Coronary artery (tissue), 2 donors: ENCODE results near the gene CASP5.
A peak's percentile ranks its signal among the peaks of the same experiment; 100 is the strongest.
"Not testable (repeated sequence)": the region's sequence is repeated elsewhere in the genome, so short reads cannot be mapped to it uniquely, and the experiment has no call there.

Experiments used
- DNase-seq: peaks from one replicate; pipeline ENCODE4 v3.0.0-alpha.2; 2017; ENCODE audit warnings: low spot score
- H3K27ac ChIP-seq, 2 donors: fragments of 200-600 bp; sonication (generic); one replicate each; pipeline ENCODE4 v1.5.1; 2016 to 2019
- H3K4me3 ChIP-seq: fragments of 200-600 bp; sonication (generic); 2 replicates; pipeline ENCODE4 v1.5.1; 2016; ENCODE audit warnings: mild to moderate bottlenecking, moderate library complexity
- TF ChIP-seq, protein P1 (sequence below): fragments of 200-600 bp; sonication (generic); IDR thresholded peaks from one replicate; pipeline ENCODE4 v1.5.1; 2019; ENCODE audit warnings: antibody characterized with exemption

Gene CASP5

DNA sequence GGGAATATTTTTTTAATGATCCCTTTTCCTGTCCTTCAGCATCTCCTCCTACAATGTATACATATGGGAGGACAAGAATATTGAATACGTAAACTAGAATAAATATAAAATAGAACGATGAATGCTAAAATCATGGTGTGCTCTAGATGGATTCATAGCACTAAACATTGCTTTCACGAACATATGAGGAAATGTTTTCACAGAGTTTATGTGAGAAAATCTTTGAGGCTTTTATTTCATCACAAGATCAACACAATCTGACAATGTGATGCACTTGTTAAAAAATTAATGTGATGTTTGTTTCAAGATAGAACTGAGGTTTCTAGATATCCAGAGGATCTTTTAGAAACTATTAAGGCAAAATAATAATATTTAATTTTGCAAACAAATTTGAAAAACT, 19.2 kb upstream of the CASP5 start:
- no peak for DNase-seq
- TF ChIP-seq, protein P1, sequence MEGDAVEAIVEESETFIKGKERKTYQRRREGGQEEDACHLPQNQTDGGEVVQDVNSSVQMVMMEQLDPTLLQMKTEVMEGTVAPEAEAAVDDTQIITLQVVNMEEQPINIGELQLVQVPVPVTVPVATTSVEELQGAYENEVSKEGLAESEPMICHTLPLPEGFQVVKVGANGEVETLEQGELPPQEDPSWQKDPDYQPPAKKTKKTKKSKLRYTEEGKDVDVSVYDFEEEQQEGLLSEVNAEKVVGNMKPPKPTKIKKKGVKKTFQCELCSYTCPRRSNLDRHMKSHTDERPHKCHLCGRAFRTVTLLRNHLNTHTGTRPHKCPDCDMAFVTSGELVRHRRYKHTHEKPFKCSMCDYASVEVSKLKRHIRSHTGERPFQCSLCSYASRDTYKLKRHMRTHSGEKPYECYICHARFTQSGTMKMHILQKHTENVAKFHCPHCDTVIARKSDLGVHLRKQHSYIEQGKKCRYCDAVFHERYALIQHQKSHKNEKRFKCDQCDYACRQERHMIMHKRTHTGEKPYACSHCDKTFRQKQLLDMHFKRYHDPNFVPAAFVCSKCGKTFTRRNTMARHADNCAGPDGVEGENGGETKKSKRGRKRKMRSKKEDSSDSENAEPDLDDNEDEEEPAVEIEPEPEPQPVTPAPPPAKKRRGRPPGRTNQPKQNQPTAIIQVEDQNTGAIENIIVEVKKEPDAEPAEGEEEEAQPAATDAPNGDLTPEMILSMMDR: no peak
- H3K4me3 ChIP-seq: no peak overlapping the region
- H3K27ac ChIP-seq: no peak overlapping the region

DNA sequence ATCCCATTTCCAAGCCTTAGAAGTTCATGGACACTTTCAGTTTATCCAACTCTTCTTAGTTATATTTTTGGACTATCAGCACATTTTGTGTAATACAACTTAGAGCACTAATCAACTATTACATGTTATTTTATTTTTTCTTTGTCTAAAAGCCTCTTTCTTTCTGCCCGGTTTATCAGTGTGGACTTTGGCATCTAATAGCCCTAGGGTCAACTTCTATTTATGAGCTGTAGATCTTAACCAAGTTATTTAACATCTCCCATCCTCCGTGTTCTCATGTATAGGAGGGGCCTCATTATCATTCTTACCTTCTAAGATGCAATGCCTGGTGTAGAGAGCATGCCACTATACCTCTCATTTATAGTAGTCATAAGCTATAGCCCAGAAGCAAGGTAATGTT, 17.7 kb upstream of the CASP5 start:
- H3K27ac ChIP-seq: no peak overlapping the region
- H3K4me3 ChIP-seq: no peak overlapping the region
- DNase-seq: no peak
- TF ChIP-seq, protein P1: no peak

DNA sequence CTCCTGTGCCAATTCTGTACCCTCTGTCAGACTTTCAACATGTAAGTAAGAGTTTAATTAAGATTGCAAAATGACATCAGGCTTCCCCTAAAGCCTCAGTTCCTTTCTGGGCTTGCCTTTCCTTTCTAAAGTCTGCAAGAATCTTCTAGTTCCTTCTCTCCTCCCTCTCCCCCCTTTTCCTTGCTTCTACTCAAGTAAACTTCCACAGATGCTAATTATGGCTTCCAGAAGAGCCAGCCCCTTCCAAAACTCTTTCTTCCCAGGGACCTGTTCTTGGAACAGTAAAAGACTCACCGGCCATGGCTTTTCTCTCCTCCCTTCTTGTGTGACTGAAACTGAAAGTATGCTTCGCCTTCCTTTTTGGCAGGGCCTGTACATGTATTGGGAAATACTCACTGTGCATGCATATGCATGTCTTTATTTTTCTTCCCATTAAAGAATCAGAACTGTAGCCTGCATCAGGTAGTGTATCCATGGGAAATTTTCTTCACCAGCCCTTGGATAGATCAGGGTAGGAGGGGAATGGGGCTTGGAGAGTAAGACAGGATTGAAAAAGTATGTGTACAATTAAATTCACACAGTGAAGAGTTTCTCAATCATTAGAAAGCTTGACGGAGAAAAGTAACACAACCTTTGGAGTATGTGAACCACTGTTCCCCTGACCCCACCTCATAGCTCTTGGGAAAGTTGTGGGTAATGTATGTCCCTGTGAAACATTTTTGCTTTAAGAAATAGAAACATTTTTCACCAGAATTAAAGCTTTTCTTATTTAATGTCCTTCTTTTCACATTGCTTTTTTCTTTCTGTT, 12.0 kb upstream of the CASP5 start, which contains the start of gene CASP1:
CASP1 (minus strand) TSS at position 332 of the 808 bp plus-strand sequence; CDS start at position 301, 31 bp downstream.
- TF ChIP-seq, protein P1: no peak
- no peak for DNase-seq
- Histone ChIP-seq H3K4me3 (peak within 1 kb of the TSS; percentile 63), H3K27ac (peak within 1 kb of the TSS; percentile 36 to 72)

DNA sequence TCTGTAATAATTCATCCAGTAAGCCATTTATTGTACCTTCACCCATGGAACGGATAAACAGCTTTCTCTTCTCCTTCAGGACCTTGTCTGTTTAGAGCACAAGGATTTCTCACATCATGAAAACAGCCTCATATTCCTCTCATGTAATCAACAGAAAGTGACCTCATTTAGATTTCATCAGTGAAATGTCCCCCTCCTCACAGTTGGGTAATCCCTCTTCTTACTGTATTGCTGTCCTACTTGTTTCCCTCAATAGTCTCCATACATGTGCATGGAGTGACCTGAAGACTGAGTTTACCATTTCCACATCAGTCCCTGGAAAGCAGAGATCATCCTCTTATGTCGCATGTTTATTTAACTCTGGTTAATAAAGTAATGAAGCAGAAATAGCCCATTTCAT, 11.4 kb upstream of the CASP5 start:
- H3K4me3 ChIP-seq: peak overlapping the region; percentile 63
- DNase-seq: not testable (repeated sequence)
- H3K27ac ChIP-seq: peak overlapping the region; percentile 36 to 72

DNA sequence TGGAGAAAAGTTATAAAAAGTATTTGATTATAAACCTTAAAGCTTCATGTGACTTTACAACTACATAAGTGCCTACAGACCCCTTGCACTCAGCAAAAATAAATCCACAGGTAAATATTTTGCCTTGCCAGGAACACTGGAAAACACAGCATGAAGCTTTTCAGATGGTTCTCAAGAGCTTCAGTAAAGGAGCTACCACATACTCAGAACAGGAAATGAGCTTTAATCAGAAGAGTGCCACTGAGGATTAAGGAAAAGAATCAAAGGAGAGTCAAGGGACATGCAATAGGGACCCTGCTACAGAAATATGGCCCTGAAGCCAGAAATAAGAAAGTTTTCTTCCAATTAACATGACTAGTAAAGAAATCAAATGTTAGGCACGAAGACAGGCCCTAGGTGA, 10.8 kb upstream of the CASP5 start:
- Histone ChIP-seq H3K27ac (peak overlapping the region in 1 of 2 donors; percentile 72), H3K4me3 (peak overlapping the region; percentile 63)
- DNase-seq: no peak
- TF ChIP-seq, protein P1: no peak

DNA sequence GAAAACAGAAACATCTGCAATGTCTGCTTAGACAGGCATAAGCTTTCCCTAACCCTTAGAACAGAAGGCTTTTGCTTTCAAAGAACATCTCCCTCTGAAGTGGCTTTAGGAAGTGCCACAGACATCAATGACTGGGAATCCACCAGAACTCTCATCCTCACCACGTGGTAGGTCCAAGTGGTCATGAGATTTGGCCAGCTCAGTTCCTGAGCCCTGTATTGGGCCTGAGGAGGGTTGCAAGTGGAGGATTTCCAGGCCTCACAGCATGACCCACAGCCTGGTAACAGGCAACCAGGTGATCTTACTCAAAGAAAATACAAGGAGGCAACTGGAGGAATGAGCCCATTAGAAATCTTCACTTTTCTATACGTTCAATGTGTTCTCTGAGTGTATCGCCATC, 10.4 kb upstream of the CASP5 start:
- no peak for DNase-seq
- Histone ChIP-seq H3K27ac (peak overlapping the region in 1 of 2 donors; percentile 17), H3K4me3 (peak overlapping the region; percentile 63)
- TF ChIP-seq, protein P1: no peak

DNA sequence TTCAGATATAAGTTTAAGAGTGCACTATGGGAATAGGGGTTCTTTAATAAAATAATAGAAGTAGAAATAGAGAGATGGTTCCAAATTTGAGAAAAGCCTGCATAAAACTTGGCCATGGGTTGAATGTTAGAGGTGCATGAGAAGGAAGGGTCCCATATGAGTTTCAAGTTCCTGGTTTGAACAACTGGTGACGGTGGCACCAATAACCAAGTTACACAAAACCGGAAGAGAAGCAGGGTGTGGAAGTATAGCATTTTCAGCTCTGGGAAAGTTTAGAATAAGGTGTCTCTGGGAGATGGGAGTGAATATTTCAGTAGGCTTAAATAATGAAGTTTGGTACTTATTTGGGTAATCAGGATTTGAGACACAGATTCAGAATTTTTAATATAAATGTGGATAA, 9.5 kb upstream of the CASP5 start:
- Histone ChIP-seq H3K4me3 (no peak overlapping the region), H3K27ac (no peak overlapping the region)
- TF ChIP-seq, protein P1: no peak
- DNase-seq: no peak
